NCI-H510A (cell line): ENCODE results near the gene GNAZ.
"Not testable (repeated sequence)": the region's sequence is repeated elsewhere in the genome, so short reads cannot be mapped to it uniquely, and the experiment has no call there.

Experiments
- DNase-seq: peaks from one replicate; lab custom pipeline; 2025; lab: John Stamatoyannopoulos, UW

GNAZ gene

GRCh38 chr22:23136991-23137390, 66.7 kb downstream of the GNAZ start:
- not testable (repeated sequence) for DNase-seq

- DNase-seq = no peak
Measured at GRCh38 chr22:23137468-23137867, 67.1 kb downstream of the GNAZ start.

GRCh38 chr22:23137905-23138561, 67.7 kb downstream of the GNAZ start:
- no peak for DNase-seq

- DNase-seq = no peak
Measured at GRCh38 chr22:23138584-23139435, 68.5 kb downstream of the GNAZ start.

- no peak for DNase-seq
Measured at GRCh38 chr22:23140385-23140784, 70.1 kb downstream of the GNAZ start.

- DNase-seq = no peak
Measured at GRCh38 chr22:23142546-23143105, 72.3 kb downstream of the GNAZ start.

- DNase-seq = no peak
Measured at GRCh38 chr22:23143119-23143518, 72.8 kb downstream of the GNAZ start.

GRCh38 chr22:23144432-23144831, 74.1 kb downstream of the GNAZ start:
- no peak for DNase-seq

GRCh38 chr22:23144932-23145877, 74.9 kb downstream of the GNAZ start, which contains the start of gene RAB36:
Gene RAB36 (plus strand): TSS chr22:23145477. CDS start chr22:23146617, 1,140 bp downstream.
- DNase-seq = peak; percentile 98

- no peak for DNase-seq
Measured at GRCh38 chr22:23145878-23146470, 75.7 kb downstream of the GNAZ start.

GRCh38 chr22:23146478-23147205, 76.3 kb downstream of the GNAZ start:
- DNase-seq = no peak

GRCh38 chr22:23147617-23148387, 77.5 kb downstream of the GNAZ start:
- DNase-seq = no peak

- DNase-seq = no peak
Measured at GRCh38 chr22:23149743-23150238, 79.5 kb downstream of the GNAZ start.

- DNase-seq = no peak
Measured at GRCh38 chr22:23150762-23151161, 80.4 kb downstream of the GNAZ start.

GRCh38 chr22:23151827-23152226, 81.5 kb downstream of the GNAZ start:
- DNase-seq = no peak

- no peak for DNase-seq
Measured at GRCh38 chr22:23152238-23153114, 82.2 kb downstream of the GNAZ start.

- no peak for DNase-seq
Measured at GRCh38 chr22:23153994-23154393, 83.7 kb downstream of the GNAZ start.

GRCh38 chr22:23154461-23154860, 84.1 kb downstream of the GNAZ start:
- DNase-seq = no peak

- no peak for DNase-seq
Measured at GRCh38 chr22:23155143-23155542, 84.8 kb downstream of the GNAZ start.
